CD4-positive, alpha-beta T cell treated with Interleukin-17A for 4 hours (primary cell): ENCODE measurements around the gene AKAP6.
"Not testable (repeated sequence)": the region's sequence is repeated elsewhere in the genome, so short reads cannot be mapped to it uniquely, and the experiment has no call there.

Source experiments
- DNase-seq: peaks from one replicate; pipeline ENCODE4 v3.0.0-alpha.2; 2020; ENCODE audit warnings: mixed read lengths

The AKAP6 gene

DNA sequence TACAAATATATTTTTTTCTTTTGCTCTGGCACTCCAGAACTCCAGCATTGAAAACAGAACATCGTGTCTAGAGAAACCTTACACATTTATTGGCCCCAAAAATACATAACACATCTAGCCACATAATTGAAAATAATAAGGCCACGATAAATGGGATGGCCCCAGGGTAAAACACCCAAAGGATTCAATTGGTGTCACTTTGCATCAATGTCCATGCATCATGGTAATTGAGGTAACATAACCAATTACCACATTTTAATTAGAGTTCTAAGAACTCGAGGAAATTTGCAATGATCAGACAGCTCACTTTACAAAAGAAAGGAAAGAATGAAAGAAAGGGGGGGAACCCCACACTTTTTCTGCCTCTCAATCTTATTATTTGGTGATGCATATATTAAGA lies 457.8 kb downstream of the AKAP6 start:
- no peak for DNase-seq

DNA sequence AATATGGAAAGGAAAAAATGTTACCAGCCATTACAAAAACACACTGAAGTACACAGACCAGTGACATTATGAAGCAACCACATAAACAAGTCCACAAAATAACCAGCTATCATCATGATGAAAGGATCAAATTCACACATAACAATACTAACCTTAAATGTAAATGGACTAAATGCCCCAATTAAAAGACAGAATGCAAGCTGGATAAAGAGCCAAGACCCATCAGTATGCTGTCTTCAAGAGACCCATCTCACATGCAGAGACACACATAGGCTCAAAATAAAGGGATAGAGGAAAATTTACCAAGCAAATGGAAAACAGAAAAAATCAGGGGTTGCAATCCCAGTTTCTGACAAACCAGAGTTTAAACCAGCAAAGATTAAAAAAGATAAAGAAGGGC lies 463.9 kb downstream of the AKAP6 start:
- DNase-seq = not testable (repeated sequence)

DNA sequence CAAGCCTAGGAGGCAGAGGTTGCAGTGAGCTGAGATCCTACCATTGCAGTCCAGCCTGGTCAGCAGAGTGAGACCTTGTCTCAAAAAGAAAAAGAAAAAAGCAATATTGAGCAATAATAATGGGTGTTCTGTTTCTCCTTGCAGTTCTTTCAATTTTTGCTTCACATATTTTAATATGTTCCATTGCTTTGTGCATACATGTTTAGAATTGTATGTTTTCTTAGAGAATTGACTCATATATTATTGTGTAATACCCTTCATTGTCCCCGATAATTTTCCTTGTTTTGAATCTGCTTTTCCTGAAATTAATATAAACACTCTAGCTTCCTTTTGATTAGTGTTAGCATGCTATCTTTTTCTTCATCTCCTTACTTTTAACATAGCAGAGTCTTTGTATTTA lies 471.2 kb downstream of the AKAP6 start:
- DNase-seq = no peak

DNA sequence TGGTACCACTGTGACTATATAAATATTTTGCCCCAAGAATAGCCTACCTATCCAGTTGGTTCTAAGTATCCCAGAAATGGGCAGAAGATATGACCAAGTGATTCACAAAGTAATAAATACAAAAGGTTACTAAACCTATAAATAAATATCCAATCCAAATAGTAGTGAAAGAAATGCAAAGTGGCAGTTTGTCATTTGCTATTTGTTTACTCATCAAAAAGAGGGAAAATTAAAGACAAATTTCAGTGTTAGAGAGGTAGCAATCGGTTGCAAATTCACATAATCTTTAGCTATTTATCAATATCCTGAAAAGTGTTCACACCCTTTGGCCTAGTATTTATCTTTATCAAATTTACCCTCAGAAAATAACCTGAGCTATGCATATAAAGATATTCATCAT lies 473.2 kb downstream of the AKAP6 start:
- DNase-seq = no peak

DNA sequence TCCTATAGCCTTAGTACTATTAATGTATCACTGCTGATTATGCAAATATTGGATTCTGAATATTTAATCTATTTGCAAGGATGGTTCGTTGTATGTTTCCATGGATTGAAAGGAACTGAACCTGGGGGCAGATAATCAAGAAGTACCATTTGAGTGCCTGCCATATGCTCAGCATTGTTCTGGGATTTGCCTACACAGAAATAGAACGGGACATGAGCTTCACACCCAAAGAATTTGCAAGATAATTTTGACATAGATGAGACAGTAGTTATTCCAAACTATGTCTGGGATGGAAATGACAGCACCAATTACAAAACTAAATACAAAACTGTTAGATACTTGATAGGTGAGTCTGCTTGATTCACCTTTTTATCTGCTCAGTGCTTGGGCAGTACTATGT lies 476.9 kb downstream of the AKAP6 start:
- no peak for DNase-seq

DNA sequence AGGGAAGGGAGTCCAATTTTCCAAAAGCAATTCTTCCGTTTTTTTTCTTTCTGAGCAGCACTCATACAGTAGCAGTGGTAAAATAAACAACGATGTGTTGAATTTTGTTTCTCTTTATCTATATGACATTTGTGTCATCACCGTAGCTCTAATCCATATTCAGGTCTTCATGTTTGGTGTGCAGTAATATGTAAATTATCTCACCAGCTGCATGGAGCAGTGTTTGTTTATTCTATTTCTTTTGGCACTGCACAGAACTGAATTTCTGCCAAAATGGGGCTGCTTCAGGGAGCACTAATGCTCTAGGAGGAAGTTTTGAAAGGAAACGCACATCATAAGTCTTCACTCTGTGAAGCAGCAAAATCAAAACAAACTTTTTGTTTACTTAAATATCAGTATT lies 479.5 kb downstream of the AKAP6 start:
- no peak for DNase-seq

DNA sequence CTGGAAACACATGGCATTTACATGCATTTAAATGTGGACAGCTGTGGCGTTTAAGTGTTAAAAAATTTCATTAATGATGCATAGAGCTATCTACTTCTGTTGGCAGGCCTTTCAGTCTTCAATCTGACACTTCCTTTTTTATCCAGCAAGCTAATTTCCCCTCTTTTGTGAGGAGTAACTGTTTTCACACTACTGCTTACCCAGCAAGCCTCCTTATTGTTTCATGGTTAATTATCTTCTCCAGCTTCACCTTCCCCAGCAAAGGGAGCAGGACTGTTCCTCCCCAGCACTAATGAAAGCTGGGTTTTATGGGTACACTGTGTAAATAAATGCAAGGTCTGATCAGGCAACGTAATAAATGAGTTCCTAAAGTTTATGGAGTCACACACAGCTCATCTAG lies 480.2 kb downstream of the AKAP6 start:
- DNase-seq = no peak

DNA sequence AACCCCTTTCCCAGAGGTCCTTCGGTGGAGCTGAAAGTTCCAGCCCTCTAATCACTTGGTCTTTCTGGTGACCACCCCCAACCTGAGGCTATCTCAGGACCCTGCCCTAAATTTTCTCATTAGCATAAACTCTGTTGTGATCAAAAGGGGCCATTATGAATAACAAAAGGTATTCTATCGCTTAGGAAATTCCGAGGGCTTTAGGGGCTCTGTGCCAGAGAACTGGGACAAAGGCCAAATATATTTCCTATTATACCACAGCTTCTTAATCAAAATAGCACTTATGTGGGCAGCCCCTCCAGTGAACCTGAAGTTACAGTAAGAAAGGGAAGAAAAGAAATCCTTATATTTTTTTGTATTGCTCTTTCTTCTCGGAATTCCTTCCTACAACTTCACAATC lies 484.3 kb downstream of the AKAP6 start:
- DNase-seq = no peak

DNA sequence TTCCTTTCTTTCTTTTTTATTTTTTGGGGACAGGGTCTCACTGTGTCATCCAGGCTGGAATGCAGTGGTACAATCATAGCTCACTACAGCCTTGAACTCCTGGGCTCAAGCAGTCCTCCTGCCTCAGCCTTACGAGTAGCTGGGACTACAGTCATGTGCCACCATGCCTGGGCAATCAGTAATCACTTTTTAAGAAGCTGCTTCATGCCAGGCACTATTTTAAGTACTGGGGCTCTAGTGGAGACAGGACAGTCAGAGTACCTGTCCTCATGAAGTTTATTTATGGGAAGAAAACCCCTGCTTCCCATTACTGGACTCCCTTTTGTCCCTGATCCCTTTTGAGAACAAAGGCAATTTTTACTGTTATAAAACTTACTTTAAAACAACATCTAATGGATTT lies 485.6 kb downstream of the AKAP6 start:
- no peak for DNase-seq

DNA sequence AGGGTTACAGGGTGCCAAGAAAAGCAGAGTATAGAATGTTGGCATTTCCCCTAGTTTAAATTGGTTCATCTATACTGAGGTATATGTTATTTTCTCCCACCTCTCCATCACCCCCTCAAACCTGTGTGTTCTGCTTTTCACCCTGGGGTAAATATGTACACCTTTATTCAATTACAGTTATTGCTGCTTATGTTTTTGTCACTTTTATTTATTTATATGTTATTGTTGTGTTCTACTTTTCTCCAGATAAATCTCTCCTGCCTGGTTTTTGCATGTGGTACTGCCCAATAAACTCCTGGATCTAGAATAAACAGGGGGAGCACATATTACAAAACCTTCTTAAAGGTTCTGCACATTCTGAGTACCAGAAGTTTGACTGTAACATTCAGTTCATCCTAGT lies 487.5 kb downstream of the AKAP6 start:
- no peak for DNase-seq

DNA sequence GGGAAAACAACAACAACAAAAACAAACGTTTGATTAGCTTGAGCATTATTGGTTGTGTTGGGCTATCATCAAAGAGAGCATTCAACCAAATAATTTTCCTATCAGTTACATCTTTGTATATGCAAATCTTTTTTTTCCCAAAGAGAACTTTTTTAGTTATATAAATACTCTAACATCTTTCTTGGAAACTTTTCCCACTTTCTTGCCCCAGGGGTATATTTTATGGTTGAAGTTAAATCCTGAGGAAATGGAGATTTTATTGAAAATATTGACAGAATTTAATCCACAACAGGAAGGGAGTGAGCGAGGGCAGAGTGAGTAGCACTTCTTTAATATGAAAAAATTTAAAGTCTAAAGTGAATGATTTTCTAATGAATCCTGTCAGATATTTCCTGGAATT lies 488.7 kb downstream of the AKAP6 start:
- DNase-seq = no peak

DNA sequence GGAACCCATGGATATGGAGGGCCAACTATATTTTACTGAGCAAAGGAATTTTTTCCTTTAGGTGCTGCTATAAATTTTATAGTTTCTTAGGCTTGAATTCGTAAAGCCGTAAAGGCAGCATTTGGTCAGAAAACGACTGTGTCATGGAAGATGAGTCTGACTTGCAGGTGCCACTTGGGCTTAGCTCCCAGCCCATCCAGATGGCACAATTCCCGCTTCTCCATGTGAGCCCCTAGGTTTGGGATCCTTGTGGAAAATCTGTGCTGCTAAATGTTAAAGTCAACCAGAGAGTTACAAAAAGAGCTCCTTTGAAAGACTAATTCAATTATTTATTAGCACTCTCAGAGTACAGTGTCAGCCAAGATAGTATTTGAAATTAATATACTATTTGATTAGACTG lies 489.5 kb downstream of the AKAP6 start:
- no peak for DNase-seq

DNA sequence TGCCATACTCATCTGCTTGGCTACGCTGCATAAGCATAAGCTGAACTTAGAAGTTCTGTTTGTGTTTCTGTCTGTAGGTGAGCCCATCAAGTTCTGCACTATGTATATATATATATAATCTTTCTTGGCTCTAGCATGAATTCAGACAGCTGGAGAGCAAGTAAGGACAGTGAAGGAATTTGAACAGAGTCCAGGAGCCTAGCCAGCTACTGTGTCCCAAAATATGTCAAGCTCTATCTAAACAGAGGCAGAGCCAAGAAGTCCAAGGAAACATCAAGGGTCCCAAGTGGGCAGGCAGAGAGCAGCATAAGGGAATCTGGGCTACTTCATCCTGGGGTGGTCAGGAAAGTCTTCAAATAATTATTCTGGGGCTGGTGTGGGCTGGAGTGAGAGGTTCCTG lies 491.1 kb downstream of the AKAP6 start:
- no peak for DNase-seq

DNA sequence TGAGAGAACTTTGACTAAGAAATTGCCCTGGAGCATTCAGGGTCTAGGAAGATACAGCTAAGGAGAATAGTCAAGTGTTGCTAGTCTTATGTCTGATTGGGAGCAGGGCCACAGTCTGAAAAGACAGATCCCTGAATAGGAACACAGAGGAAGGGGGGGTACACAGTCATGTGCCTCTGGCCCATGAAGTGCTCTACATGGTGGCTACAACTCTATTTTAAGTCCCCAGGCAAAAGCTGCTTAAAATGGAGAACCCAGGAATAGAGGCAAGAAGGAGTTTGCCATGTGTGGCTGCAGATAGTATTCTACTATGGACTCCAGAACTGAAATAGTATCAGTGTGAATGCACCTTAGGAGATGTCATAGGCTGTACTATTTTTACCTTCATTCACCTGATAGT lies 491.6 kb downstream of the AKAP6 start:
- no peak for DNase-seq

DNA sequence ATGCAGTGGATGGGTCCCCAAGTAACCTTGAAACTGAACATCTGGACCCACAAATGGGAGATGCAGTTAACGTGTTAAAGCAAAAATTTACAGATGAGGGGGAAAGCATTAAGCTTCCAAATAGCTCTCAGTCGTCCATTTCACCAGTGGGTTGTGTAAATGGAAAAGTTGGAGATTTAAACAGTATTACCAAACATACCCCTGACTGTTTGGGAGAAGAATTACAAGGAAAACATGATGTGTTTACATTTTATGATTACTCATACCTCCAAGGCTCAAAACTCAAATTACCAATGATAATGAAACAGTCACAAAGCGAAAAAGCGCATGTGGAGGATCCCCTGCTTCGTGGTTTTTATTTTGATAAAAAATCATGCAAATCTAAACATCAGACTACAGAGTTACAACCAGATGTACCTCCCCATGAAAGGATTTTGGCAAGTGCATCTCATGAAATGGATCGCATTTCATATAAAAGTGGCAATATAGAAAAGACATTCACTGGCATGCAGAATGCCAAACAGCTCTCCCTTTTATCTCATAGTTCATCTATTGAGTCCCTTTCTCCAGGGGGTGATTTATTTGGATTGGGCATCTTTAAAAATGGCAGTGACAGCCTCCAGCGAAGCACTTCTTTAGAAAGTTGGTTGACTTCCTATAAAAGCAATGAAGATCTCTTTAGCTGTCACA lies 493.0 kb downstream of the AKAP6 start:
- DNase-seq = no peak

DNA sequence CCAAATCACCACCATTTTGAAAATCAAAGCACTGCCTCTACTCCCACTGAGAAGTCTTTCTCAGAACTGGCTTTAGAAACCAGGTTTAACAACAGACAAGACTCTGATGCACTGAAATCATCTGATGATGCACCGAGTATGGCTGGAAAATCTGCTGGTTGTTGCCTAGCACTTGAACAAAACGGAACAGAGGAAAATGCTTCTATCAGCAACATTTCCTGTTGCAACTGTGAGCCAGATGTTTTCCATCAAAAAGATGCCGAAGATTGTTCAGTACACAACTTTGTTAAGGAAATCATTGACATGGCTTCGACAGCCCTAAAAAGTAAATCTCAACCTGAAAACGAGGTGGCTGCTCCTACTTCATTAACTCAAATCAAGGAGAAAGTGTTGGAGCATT lies 494.6 kb downstream of the AKAP6 start:
- DNase-seq = no peak

DNA sequence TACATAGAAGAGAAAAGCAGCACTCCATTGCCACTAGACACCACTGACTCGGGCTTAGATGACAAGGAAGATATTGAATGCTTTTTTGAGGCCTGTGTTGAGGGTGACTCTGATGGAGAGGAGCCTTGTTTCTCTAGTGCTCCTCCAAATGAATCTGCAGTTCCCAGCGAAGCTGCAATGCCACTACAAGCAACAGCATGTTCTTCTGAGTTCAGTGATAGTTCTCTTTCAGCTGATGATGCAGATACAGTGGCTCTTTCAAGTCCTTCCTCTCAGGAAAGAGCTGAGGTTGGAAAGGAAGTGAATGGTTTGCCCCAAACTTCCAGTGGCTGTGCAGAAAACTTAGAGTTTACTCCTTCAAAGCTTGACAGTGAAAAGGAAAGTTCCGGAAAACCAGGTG lies 495.1 kb downstream of the AKAP6 start:
- DNase-seq = no peak

DNA sequence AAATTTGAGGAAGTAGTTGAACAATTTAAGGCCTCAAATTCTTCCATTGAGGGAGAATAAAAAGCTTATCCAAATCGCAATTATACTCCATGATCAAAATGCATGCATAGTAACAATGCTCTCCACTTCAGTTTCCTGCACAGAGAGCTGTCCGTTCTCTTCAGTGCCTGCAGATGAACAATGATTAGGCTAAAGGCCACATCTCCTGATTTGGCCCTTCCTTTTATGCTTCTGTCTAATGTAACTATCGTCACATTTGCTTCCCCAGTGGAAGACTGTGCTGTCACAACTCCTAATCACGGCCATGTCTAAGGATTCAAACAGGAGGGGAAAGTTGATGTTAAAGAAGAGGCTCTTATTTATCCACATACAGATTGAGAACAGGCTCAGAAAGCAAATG lies 496.0 kb downstream of the AKAP6 start:
- no peak for DNase-seq

DNA sequence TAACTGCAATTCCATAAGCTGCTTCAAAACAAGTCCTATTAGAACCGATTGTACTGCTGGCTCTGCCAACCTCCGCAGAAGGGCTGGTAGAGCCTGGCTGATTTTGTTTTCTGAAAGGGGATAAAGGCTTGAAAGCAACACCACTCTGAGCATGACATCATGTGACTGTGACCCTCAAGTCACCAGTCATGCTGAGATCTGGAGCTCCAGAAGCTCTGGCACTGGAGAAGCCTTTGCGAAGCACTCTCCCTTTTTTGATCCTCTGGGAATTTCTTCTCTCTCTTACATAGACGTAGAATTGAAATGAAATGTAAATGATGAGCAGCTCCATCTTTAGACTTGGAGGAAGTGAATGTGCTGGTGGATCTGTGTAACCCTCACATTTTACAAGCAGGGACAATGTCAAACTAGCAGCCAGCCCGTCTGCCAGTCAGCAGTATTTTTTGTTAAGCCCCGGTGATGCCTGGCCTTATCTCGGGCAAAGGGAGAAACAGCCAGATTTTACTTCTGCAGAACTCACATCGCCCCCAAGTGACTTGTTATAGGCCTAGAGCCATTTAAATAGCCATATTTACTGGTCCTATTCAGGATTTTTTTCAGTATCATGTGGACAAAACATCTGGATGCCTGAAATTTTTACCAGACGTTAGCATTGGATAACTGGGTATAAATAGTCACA lies 497.4 kb downstream of the AKAP6 start:
- no peak for DNase-seq

DNA sequence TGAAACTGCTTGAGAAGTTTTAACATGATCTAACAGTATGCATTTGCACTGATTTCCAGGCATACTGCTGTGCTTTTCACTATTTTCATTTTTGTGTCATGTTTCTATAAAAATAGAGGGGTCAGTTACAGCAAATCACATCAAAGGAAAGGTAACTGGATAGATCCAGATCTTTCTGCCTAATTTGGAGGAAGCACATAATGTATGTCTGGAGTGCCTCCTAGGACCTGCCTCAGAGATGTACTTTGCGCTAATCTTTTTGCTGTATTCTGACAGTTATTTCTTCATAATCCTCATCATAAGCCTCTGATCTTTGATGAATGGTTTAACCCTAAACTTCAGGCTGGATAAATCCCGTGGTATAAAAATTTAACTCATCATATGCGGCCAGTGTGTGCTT lies 498.4 kb downstream of the AKAP6 start:
- no peak for DNase-seq

DNA sequence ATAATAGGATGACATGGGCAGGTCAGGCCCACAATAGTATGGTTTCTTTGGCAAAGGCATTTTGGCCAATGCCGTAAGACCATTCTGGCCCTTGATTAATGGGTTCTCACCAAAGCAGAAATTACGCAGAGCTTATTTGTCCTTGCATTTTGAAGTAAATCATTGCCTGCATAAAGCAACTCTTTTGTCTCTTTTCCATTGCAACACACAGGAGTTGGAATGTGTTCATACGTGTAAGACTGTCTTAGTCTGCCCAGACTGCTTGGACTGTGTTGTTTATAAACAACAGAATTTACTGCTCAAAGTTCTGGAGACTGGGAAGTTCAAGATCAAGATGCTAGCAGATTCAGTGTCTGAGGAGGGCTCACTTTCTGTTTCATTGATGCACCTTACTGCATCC lies 506.8 kb downstream of the AKAP6 start:
- DNase-seq = no peak

DNA sequence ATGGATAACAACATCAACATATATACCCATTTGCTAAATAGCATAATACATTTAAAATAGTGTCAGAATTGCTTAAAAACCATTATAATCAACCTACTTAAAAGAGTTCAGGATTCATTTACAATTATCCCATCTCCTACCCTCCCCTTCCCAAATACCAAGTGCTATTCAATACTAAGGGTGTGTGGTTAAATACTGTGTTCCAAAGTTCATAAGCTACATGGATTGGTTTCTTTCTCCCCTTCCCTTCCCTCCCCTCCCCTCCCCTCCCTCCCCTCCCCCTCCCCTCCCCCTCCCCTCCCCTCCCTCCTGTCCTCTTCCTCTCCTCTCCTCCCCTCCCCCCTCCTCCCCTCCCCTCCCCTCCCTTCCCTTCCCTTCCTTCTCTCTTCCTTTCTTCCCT lies 512.6 kb downstream of the AKAP6 start:
- DNase-seq = no peak

DNA sequence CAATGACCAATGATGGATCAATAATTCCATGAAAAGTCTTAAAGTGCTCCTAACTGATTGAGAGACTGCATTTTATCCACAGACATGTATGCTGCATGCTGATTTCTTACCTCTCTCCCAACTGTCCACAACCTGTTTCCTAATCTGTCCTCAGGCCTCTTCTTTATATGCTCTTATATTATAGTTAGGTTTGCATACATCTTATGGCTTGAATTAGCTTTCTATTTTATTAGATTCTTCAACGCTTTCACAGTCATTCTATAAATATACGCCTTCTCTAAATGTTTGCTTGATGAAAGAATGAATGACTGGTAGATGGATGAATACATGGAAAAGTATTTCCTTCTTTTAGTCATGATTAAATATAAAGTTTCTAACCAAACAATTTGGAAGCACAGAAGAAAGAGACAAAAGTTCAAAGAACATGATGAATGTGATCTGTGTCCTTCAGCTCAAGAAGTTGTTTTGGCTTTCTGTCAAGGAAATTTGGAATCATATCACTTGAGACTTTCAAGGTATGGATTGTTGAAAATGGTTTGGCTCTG lies 517.8 kb downstream of the AKAP6 start:
- no peak for DNase-seq

DNA sequence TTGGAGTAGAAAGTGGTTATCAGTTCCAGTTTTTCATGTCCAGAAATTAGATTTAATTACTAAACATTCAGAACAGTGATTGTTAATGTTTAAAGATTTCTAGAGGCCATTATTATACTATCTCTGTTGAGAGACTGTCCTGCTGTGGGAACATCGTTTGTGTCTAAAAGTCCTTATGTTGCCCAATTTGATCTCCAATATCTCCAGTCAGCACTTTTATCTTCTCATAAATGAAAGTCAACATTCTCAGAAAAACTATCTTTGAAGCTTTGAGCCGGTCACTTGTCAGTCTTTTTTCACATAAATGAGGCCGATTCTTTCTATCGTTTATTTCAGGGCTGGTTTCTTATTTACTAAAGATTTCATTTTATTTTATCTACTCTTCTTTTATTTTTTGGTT lies 518.8 kb downstream of the AKAP6 start:
- no peak for DNase-seq

DNA sequence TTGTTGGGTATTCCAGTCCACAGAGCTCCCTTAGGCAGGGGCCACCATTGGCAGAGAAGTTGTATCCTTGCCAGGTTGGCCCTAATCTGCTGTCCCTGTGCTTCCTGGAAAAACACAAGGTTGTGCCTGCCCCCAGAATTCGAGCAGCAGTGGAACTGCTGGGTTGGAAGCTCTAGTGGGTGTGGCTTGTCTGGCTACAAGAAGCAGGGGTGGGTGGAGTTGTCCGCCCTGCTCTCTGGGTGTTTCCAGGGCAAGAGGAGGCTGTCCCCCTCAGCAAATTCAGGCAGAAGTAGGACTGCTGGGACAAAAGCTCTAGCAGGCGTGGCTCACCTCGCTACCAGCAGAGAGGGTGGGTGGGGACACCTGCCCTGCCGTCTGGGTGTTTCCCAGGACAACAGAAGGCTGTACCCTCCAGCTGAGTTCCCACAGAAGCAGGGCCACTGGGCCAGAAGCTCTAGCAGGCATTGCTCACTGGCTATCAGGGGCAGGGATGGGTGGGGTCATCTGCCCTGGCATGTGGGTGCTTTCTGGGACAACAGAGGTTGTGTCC lies 536.8 kb downstream of the AKAP6 start:
- DNase-seq = no peak
